Thoracic aorta (tissue), 2 donors: ENCODE results near the gene PCDHA7. TPM values are rescaled to one million over a fixed set of nuclear protein-coding genes. Genes with fewer than 3 reads are reported as not detected.
A peak's percentile ranks its signal among the peaks of the same experiment; 100 is the strongest.
"Not testable (repeated sequence)": the region's sequence is repeated elsewhere in the genome, so short reads cannot be mapped to it uniquely, and the experiment has no call there.

ENCODE experiments used
- ATAC-seq: fragments of 150-250 bp; one replicate; pipeline ENCODE4 v1.8.0; 2017; ENCODE audit warnings: low read depth; ENCODE audit not compliant: insufficient number of reproducible peaks, low FRiP score
- DNase-seq: peaks from one replicate; pipeline ENCODE4 v3.0.0-alpha.2; 2020; ENCODE audit warnings: low spot score
- H3K27ac ChIP-seq, 2 donors: fragments of 200-600 bp; sonication (generic); 1 replicate in 1 of 2; 2 replicates in 1 of 2; pipeline ENCODE4 v1.5.1; 2016; ENCODE audit warnings: mild to moderate bottlenecking in 2 of 2, moderate library complexity in 2 of 2
- H3K27me3 ChIP-seq: fragments of 200-600 bp; sonication (generic); replicated peaks from 2 replicates; pipeline ENCODE4 v1.6.0; 2016; ENCODE audit warnings: mild to moderate bottlenecking; ENCODE audit not compliant: insufficient read depth
- H3K36me3 ChIP-seq: fragments of 200-600 bp; sonication (generic); one replicate; pipeline ENCODE4 v1.5.1; 2016
- H3K4me1 ChIP-seq, 2 donors: fragments of 200-600 bp; sonication (generic); 1 replicate in 1 of 2; 2 replicates in 1 of 2; pipeline versions ENCODE4 v1.5.1 to v1.6.0; 2016; ENCODE audit warnings: low read depth in 2 of 2, mild to moderate bottlenecking in 1 of 2; ENCODE audit not compliant: control insufficient read depth in 1 of 2
- H3K4me3 ChIP-seq: fragments of 200-600 bp; sonication (generic); 2 replicates; pipeline ENCODE4 v1.5.1; 2016; ENCODE audit warnings: mild to moderate bottlenecking
- H3K9me3 ChIP-seq: fragments of 200-600 bp; sonication (generic); 2 replicates; pipeline ENCODE4 v1.5.1; 2016
- CTCF ChIP-seq: fragments of 200-600 bp; sonication (generic); IDR thresholded peaks from one replicate; pipeline ENCODE4 v1.5.1; 2019; ENCODE audit warnings: antibody characterized with exemption
- total RNA-seq, 2 donors: library from RNA; depleted of rRNA; stranded (reverse); fragments of >200 nt; gene quantifications; one replicate each; pipeline versions ENCODE4 v1.1.0 to v1.2.3, GENCODE V29; 2016

Gene PCDHA7
- total RNA-seq, 2 donors from 2014 or later = 0.42 to 0.54 TPM

DNA sequence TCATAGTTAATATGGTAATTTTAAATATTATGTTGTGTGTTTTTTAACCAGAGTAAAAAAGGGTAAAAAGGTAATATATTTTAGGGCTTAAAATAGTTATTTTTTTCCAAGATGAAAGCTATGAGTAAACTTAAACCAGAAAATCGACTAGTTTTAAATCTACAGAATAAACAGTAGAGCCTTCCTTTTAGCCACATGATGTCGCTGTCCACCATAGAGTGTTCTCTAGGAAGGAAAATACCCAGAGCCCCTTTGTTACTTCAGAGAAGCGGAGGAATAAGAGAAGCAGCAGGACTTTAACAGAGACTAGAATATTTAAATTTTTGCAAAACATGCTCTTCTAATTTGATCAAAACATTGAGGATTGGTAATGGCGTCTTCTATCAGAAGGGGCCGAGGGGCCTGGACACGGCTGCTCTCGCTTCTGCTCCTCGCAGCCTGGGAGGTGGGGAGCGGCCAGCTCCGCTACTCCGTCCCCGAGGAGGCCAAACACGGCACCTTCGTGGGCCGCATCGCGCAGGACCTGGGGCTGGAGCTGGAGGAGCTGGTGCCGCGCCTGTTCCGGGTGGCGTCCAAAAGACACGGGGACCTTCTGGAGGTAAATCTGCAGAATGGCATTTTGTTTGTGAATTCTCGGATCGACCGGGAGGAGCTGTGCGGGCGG lies 39.3 kb upstream of the PCDHA7 start, which contains the start of gene PCDHA2:
Gene PCDHA2 (plus strand): TSS at position 258 of the 664 bp plus-strand sequence.
- Histone ChIP-seq H3K36me3 (no peaks in the 10 kb centered on the region), H3K9me3 (peaks cover 25% of the 10 kb centered on the region), H3K4me3 (peak within 1 kb of the TSS; percentile 44), H3K27ac (no peak within 1 kb of the TSS), H3K27me3 (no peaks in the 10 kb centered on the region), H3K4me1 (no peaks in the 10 kb centered on the region)
- TF ChIP-seq CTCF = no peak
- DNase-seq (no peak), ATAC-seq (no peak)

DNA sequence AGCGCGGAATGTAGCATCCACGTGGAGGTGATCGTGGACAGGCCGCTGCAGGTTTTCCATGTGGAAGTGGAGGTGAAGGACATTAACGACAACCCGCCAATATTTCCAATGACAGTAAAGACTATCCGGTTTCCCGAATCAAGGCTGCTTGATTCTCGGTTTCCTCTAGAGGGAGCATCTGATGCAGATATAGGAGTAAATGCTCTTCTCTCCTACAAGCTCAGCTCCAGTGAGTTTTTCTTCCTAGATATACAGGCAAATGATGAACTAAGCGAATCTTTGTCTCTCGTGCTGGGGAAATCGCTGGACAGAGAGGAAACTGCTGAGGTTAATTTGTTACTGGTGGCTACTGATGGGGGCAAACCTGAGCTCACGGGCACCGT lies 38.8 kb upstream of the PCDHA7 start:
- Histone ChIP-seq H3K36me3 (no peaks in the 10 kb centered on the region), H3K9me3 (peaks cover 25% of the 10 kb centered on the region), H3K4me1 (no peaks in the 10 kb centered on the region), H3K4me3 (peak overlapping the region; percentile 44), H3K27ac (no peak overlapping the region), H3K27me3 (no peaks in the 10 kb centered on the region)
- ATAC-seq (no peak), DNase-seq (no peak)
- TF ChIP-seq CTCF = no peak

DNA sequence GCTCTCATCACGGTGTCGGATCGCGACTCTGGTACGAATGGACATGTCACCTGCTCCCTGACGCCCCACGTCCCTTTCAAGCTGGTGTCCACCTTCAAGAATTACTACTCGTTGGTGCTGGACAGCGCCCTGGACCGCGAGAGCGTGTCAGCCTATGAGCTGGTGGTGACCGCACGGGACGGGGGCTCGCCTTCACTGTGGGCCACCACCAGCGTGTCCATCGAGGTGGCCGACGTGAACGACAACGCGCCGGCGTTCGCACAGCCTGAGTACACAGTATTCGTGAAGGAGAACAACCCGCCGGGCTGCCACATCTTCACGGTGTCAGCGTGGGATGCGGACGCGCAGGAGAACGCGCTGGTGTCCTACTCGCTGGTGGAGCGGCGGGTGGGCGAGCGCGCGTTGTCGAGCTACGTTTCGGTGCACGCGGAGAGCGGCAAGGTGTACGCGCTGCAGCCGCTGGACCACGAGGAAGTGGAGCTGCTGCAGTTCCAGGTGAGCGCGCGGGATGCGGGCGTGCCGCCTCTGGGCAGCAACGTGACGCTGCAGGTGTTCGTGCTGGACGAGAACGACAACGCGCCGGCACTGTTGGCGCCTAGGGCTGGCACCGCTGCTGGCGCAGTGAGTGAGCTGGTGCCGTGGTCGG lies 37.9 kb upstream of the PCDHA7 start:
- peaks cover 25% of the 10 kb centered on the region for H3K9me3 ChIP-seq
- H3K27me3 ChIP-seq, H3K4me3 ChIP-seq, H3K4me1 ChIP-seq, ATAC-seq, H3K27ac ChIP-seq, DNase-seq, H3K36me3 ChIP-seq: not testable (repeated sequence)

GRCh38 chr5:140796718-140797095 lies 37.4 kb upstream of the PCDHA7 start:
- ATAC-seq = no peak
- DNase-seq = no peak
- Histone ChIP-seq H3K4me1 (no peaks in the 10 kb centered on the region), H3K27ac (no peak overlapping the region), H3K27me3 (no peaks in the 10 kb centered on the region), H3K36me3 (no peaks in the 10 kb centered on the region), H3K9me3 (peaks cover 25% of the 10 kb centered on the region), H3K4me3 (no peak overlapping the region)
- no peak for TF ChIP-seq CTCF

GRCh38 chr5:140800816-140801493 lies 33.1 kb upstream of the PCDHA7 start, which contains the start of gene PCDHA3:
PCDHA3 (plus strand) TSS chr5:140801057.
- no peak for ATAC-seq
- TF ChIP-seq CTCF = no peak
- Histone ChIP-seq H3K4me1 (no peaks in the 10 kb centered on the region), H3K4me3 (peak within 1 kb of the TSS; percentile 60), H3K9me3 (peaks cover 6% of the 10 kb centered on the region), H3K27ac (no peak within 1 kb of the TSS), H3K27me3 (no peaks in the 10 kb centered on the region), H3K36me3 (no peaks in the 10 kb centered on the region)
- DNase-seq = no peak
